ENCODE results near the gene WRAP73.
"Not testable (repeated sequence)": the region's sequence is repeated elsewhere in the genome, so short reads cannot be mapped to it uniquely, and the experiment has no call there.

Gene WRAP73

GRCh38 chr1:3599286-3599811, 50.6 kb downstream of the WRAP73 start:
- DNase-seq (ENCODE audit: low read depth in 2 of 2, low spot score in 1 of 2), result no peak

GRCh38 chr1:3598522-3599285, 51.2 kb downstream of the WRAP73 start:
- no peak for DNase-seq (ENCODE audit: low read depth in 2 of 2, low spot score in 1 of 2)

- DNase-seq (ENCODE audit: low read depth in 2 of 2, low spot score in 1 of 2), result no peak
These were observed 51.8 kb downstream of the WRAP73 start for GRCh38 chr1:3598051-3598491.

GRCh38 chr1:3597599-3597964, 52.3 kb downstream of the WRAP73 start:
- DNase-seq (ENCODE audit: low read depth in 2 of 2, low spot score in 1 of 2), result no peak

GRCh38 chr1:3596663-3597598, 53.0 kb downstream of the WRAP73 start:
- no peak for DNase-seq (ENCODE audit: low read depth in 2 of 2, low spot score in 1 of 2)

- no peak for DNase-seq (ENCODE audit: low read depth in 2 of 2, low spot score in 1 of 2)
These were observed 54.0 kb downstream of the WRAP73 start for GRCh38 chr1:3595949-3596348.

- no peak for DNase-seq (ENCODE audit: low read depth in 2 of 2, low spot score in 1 of 2)
These were observed 55.1 kb downstream of the WRAP73 start for GRCh38 chr1:3594706-3595377.

GRCh38 chr1:3593745-3594144, 56.2 kb downstream of the WRAP73 start:
- DNase-seq (ENCODE audit: low read depth in 2 of 2, low spot score in 1 of 2), result no peak

- no peak for DNase-seq (ENCODE audit: low read depth in 2 of 2, low spot score in 1 of 2)
These were observed 56.6 kb downstream of the WRAP73 start for GRCh38 chr1:3593334-3593733.

GRCh38 chr1:3590951-3591865, 58.7 kb downstream of the WRAP73 start:
- DNase-seq (ENCODE audit: low read depth in 2 of 2, low spot score in 1 of 2), result no peak

GRCh38 chr1:3590139-3590763, 59.7 kb downstream of the WRAP73 start:
- no peak for DNase-seq (ENCODE audit: low read depth in 2 of 2, low spot score in 1 of 2)

- DNase-seq (ENCODE audit: low read depth in 2 of 2, low spot score in 1 of 2), result no peak
These were observed 61.5 kb downstream of the WRAP73 start for GRCh38 chr1:3588395-3588794.

- no peak for DNase-seq (ENCODE audit: low read depth in 2 of 2, low spot score in 1 of 2)
These were observed 62.7 kb downstream of the WRAP73 start for GRCh38 chr1:3586986-3587759.

- DNase-seq (ENCODE audit: low read depth in 2 of 2, low spot score in 1 of 2), result no peak
These were observed 63.8 kb downstream of the WRAP73 start for GRCh38 chr1:3585940-3586568.

GRCh38 chr1:3585353-3585868, 64.5 kb downstream of the WRAP73 start:
- DNase-seq (ENCODE audit: low read depth in 2 of 2, low spot score in 1 of 2), result not testable (repeated sequence)

- no peak for DNase-seq (ENCODE audit: low read depth in 2 of 2, low spot score in 1 of 2)
These were observed 65.0 kb downstream of the WRAP73 start for GRCh38 chr1:3584915-3585314.

- not testable (repeated sequence) for DNase-seq (ENCODE audit: low read depth in 2 of 2, low spot score in 1 of 2)
These were observed 66.2 kb downstream of the WRAP73 start for GRCh38 chr1:3583751-3584150.

GRCh38 chr1:3581296-3582036, 68.4 kb downstream of the WRAP73 start:
- DNase-seq (ENCODE audit: low read depth in 2 of 2, low spot score in 1 of 2), result no peak

All from stimulated activated CD8-positive, alpha-beta memory T cell treated with anti-CD3 and anti-CD28 coated beads, Interleukin-4, amount 100 ng/mL, for 1 hour (primary cell).